GM12873 (cell line): ENCODE measurements around the gene FAM163B.

Experiments
- CTCF ChIP-seq: IDR thresholded peaks from 2 replicates; pipeline ENCODE4 v1.5.1; 2012; ENCODE audit warnings: low read depth, mild to moderate bottlenecking, moderate library complexity, low read length, control low read depth; ENCODE audit not compliant: insufficient read depth; ENCODE audit errors: missing control alignments

The FAM163B gene

DNA sequence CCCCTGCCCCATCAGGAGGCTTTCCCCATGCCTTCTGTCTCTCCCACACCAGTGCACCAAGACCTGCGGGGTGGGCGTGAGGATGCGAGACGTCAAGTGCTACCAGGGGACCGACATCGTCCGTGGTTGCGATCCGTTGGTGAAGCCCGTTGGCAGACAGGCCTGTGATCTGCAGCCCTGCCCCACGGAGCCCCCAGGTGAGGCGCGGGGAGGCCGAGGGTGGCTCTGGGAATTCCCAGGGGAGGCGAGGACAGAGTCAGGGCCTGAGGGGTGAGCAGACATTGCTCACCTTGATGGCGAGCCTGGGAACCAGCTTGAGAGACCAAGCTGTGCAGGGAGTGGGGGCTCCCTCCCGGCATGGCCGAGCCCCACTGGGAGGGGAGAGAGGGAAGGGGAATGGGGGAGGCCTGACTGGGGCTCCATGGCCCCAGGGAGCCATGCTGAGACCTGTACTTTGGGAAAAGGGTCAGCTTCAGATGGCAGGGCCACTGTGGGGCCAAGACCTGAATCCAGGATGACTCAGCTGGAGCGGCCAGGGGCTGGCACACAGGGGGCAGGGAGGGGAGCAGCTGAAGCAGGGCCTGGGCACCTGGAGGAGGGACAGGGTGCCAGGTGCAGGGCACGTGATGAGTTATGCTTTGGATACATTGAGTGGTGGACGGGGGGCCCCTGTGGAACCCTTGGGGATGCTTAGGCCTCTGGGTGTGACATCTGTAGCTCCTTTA lies 35.2 kb downstream of the FAM163B start:
- no peak for TF ChIP-seq CTCF

DNA sequence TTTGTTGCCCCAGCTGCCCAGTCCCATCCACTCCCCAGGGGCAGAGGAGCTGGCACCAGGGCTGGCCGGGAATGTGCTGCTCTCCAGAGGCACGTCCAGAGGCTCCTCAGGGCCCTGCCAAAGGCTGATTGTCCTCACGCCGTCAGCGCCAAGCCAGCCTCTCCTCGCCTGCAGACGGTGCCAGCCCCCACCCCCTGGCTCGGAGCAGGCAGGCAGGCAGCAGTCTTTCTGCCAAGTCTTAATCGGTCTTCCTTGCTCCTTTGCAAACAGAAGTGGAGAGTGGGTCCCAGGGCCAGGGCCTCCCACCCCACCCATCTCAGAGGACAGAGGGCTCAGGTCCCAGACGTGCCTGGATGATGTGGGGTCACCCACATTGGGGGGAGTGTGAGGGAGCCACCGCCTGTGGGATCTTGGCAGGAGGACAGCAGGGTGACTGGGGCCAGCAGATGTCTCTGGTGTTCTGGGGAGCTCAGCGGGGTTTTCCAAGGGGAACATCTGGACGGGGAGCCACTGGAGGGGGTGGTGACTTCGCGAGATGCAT lies 36.3 kb downstream of the FAM163B start:
- TF ChIP-seq CTCF: no peak

GRCh38 chr9:133571896-133572595 lies 37.1 kb downstream of the FAM163B start:
- TF ChIP-seq CTCF: no peak

- no peak for TF ChIP-seq CTCF
These were observed 37.7 kb downstream of the FAM163B start for GRCh38 chr9:133571391-133571890.

- no peak for TF ChIP-seq CTCF
These were observed 38.5 kb downstream of the FAM163B start for GRCh38 chr9:133570691-133571080.

- TF ChIP-seq CTCF: no peak
These were observed 39.1 kb downstream of the FAM163B start for GRCh38 chr9:133569891-133570690.
